Measurements from ENCODE around the gene ZNF579. TPM values are rescaled to one million over a fixed set of nuclear protein-coding genes. Genes with fewer than 3 reads are reported as not detected.

ZNF579 gene
- total and polyA plus RNA-seq, 2 of the 13 experiments (the other 11 are each of a cell fraction or from before 2014, with no cell fraction given): 2.1 to 2.9 TPM

DNA sequence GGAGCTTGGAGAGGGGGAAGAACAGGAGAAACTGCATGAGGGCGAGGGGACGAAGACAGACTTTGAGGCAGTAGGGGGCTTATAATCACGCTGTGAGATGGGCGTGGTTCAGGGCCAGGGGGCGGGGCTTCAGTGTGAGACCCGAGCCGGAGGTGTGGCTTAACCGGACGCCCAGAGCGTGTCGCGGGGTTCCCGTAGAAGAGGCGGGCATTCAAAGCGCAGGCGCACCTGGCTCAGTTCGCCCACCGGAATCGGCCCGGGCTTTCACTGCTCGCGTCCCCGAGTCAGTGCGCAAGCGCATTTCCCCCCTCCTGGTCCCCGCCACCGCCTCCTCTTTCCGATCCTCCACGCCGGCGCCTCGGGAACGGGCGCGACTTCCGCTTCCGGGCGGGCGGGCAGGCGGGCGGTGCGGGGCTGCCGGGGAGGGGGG, 24.6 kb upstream of the ZNF579 start (continued):
- TF ChIP-seq RBM39 (IDR thresholded peaks at IDR 0.05; ENCODE audit: low read depth, low read length, poor library complexity, severe bottlenecking) (no peak), TSC22D2 (CRISPR knock-in tag; IDR thresholded peaks at IDR 0.05; ENCODE audit: borderline replicate concordance) (no peak), MAZ (IDR thresholded peaks at IDR 0.05; ENCODE audit: borderline replicate concordance, low read depth, low read length) (peak; percentile 7; the same call in 1 of the 2 replicates), MAZ (CRISPR knock-in tag; IDR thresholded peaks at IDR 0.05; ENCODE audit: low read depth) (peak; percentile 33; the same call in 1 of the 2 replicates), ZKSCAN8 (CRISPR knock-in tag; IDR thresholded peaks at IDR 0.05; ENCODE audit: borderline replicate concordance) (0 out of 2 replicates have a peak, but pooled peaks have one; percentile 5), RBFOX2 (IDR thresholded peaks at IDR 0.05; ENCODE audit: low read depth, low read length) (peak; percentile 73), ATF7-NPFF (CRISPR knock-in tag; IDR thresholded peaks at IDR 0.05; ENCODE audit: low read depth) (no peak; the same call in 1 of the 2 replicates), ELF3 (CRISPR knock-in tag; IDR thresholded peaks at IDR 0.05) (peak; percentile 51; the same call in 1 of the 2 replicates), YY1 (IDR thresholded peaks at IDR 0.05; ENCODE audit: insufficient read depth, insufficient replicate concordance, low read depth, low read length) (peak; percentile 79), KLF16 (CRISPR knock-in tag; IDR thresholded peaks at IDR 0.05) (0 out of 4 replicates have a peak, but pooled peaks of 1 of the 2 experiments have one; percentile 39), GABPA (IDR thresholded peaks at IDR 0.05; ENCODE audit: low read depth, low read length) (peak; percentile 87), GABPA (CRISPR knock-in tag; IDR thresholded peaks at IDR 0.05; ENCODE audit: low read depth) (peak; percentile 87), THAP11 (CRISPR knock-in tag; IDR thresholded peaks at IDR 0.05) (peak; percentile 86), MEIS1 (CRISPR knock-in tag; IDR thresholded peaks at IDR 0.05; ENCODE audit: borderline replicate concordance) (no peak), DR1 (CRISPR knock-in tag; IDR thresholded peaks at IDR 0.05) (0 out of 2 replicates have a peak, but pooled peaks have one; percentile 29)
- TF ChIP-seq, protein P1, sequence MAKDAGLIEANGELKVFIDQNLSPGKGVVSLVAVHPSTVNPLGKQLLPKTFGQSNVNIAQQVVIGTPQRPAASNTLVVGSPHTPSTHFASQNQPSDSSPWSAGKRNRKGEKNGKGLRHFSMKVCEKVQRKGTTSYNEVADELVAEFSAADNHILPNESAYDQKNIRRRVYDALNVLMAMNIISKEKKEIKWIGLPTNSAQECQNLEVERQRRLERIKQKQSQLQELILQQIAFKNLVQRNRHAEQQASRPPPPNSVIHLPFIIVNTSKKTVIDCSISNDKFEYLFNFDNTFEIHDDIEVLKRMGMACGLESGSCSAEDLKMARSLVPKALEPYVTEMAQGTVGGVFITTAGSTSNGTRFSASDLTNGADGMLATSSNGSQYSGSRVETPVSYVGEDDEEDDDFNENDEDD (CRISPR knock-in tag; IDR thresholded peaks at IDR 0.05; ENCODE audit: borderline replicate concordance): peak; percentile 58; the same call in 1 of the 2 replicates
- TF ChIP-seq, protein P2, sequence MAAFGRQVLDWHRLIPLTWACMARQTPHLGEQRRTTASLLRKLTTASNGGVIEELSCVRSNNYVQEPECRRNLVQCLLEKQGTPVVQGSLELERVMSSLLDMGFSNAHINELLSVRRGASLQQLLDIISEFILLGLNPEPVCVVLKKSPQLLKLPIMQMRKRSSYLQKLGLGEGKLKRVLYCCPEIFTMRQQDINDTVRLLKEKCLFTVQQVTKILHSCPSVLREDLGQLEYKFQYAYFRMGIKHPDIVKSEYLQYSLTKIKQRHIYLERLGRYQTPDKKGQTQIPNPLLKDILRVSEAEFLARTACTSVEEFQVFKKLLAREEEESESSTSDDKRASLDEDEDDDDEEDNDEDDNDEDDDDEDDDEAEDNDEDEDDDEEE (CRISPR knock-in tag; IDR thresholded peaks at IDR 0.05): no peak
- TF ChIP-seq, protein P3, sequence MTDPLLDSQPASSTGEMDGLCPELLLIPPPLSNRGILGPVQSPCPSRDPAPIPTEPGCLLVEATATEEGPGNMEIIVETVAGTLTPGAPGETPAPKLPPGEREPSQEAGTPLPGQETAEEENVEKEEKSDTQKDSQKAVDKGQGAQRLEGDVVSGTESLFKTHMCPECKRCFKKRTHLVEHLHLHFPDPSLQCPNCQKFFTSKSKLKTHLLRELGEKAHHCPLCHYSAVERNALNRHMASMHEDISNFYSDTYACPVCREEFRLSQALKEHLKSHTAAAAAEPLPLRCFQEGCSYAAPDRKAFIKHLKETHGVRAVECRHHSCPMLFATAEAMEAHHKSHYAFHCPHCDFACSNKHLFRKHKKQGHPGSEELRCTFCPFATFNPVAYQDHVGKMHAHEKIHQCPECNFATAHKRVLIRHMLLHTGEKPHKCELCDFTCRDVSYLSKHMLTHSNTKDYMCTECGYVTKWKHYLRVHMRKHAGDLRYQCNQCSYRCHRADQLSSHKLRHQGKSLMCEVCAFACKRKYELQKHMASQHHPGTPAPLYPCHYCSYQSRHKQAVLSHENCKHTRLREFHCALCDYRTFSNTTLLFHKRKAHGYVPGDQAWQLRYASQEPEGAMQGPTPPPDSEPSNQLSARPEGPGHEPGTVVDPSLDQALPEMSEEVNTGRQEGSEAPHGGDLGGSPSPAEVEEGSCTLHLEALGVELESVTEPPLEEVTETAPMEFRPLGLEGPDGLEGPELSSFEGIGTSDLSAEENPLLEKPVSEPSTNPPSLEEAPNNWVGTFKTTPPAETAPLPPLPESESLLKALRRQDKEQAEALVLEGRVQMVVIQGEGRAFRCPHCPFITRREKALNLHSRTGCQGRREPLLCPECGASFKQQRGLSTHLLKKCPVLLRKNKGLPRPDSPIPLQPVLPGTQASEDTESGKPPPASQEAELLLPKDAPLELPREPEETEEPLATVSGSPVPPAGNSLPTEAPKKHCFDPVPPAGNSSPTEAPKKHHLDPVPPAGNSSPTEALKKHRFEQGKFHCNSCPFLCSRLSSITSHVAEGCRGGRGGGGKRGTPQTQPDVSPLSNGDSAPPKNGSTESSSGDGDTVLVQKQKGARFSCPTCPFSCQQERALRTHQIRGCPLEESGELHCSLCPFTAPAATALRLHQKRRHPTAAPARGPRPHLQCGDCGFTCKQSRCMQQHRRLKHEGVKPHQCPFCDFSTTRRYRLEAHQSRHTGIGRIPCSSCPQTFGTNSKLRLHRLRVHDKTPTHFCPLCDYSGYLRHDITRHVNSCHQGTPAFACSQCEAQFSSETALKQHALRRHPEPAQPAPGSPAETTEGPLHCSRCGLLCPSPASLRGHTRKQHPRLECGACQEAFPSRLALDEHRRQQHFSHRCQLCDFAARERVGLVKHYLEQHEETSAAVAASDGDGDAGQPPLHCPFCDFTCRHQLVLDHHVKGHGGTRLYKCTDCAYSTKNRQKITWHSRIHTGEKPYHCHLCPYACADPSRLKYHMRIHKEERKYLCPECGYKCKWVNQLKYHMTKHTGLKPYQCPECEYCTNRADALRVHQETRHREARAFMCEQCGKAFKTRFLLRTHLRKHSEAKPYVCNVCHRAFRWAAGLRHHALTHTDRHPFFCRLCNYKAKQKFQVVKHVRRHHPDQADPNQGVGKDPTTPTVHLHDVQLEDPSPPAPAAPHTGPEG (CRISPR knock-in tag; IDR thresholded peaks at IDR 0.05): peak; percentile 83
- TF ChIP-seq, protein P4, sequence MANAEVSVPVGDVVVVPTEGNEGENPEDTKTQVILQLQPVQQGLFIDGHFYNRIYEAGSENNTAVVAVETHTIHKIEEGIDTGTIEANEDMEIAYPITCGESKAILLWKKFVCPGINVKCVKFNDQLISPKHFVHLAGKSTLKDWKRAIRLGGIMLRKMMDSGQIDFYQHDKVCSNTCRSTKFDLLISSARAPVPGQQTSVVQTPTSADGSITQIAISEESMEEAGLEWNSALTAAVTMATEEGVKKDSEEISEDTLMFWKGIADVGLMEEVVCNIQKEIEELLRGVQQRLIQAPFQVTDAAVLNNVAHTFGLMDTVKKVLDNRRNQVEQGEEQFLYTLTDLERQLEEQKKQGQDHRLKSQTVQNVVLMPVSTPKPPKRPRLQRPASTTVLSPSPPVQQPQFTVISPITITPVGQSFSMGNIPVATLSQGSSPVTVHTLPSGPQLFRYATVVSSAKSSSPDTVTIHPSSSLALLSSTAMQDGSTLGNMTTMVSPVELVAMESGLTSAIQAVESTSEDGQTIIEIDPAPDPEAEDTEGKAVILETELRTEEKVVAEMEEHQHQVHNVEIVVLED (CRISPR knock-in tag; IDR thresholded peaks at IDR 0.05; ENCODE audit: borderline replicate concordance): peak; percentile 54; the same call in 1 of the 2 replicates
